Neural cell (in vitro differentiated cells): ENCODE data around the gene UNC5B. TPM values are rescaled to one million over a fixed set of nuclear protein-coding genes. Genes with fewer than 3 reads are reported as not detected.
"Not testable (repeated sequence)": the region's sequence is repeated elsewhere in the genome, so short reads cannot be mapped to it uniquely, and the experiment has no call there.

ENCODE experiments used
- H2AFZ ChIP-seq: fragments of 200-600, 300-800 bp; sonication (generic), shearing (Covaris generic); 2 replicates; pipeline ENCODE4 v1.6.0; 2014; ENCODE audit warnings: low read depth, mild to moderate bottlenecking, antibody characterized with exemption, low read length, moderate library complexity
- H3F3A ChIP-seq: fragments of 200-600 bp; shearing (Covaris generic); 2 replicates; pipeline ENCODE4 v1.6.1; 2016; ENCODE audit warnings: mild to moderate bottlenecking, moderate library complexity, mixed read lengths, antibody characterized with exemption, low read length; ENCODE audit not compliant: insufficient read depth, poor library complexity, severe bottlenecking
- H3K27ac ChIP-seq: fragments of 200-600, 300-800 bp; sonication (generic), shearing (Covaris generic); 2 replicates; pipeline ENCODE4 v1.5.1; 2014; ENCODE audit warnings: mild to moderate bottlenecking, low read length, moderate library complexity
- H3K27me3 ChIP-seq: fragments of 300-800, 200-600 bp; sonication (generic), shearing (Covaris generic); 2 replicates; pipeline ENCODE4 v1.6.0; 2014; ENCODE audit warnings: mild to moderate bottlenecking, low read depth, low read length, moderate library complexity; ENCODE audit not compliant: insufficient read depth
- H3K36me3 ChIP-seq: fragments of 300-800, 200-600 bp; sonication (generic), shearing (Covaris generic); 2 replicates; pipeline ENCODE4 v1.5.1; 2014; ENCODE audit warnings: mild to moderate bottlenecking, antibody characterized with exemption, low read length, moderate library complexity; ENCODE audit not compliant: insufficient read depth
- H3K4me2 ChIP-seq: fragments of 300-800, 200-600 bp; sonication (generic), shearing (Covaris generic); 2 replicates; pipeline ENCODE4 v1.6.0; 2014; ENCODE audit warnings: mild to moderate bottlenecking, low read length
- H3K4me3 ChIP-seq: fragments of 300-800, 200-600 bp; sonication (generic), shearing (Covaris generic); 2 replicates; pipeline ENCODE4 v1.5.1; 2014; ENCODE audit warnings: mild to moderate bottlenecking, low read length, moderate library complexity
- H3K79me2 ChIP-seq: fragments of 200-600 bp; shearing (Covaris generic); replicated peaks from 2 replicates; pipeline ENCODE4 v1.6.0; 2014; ENCODE audit warnings: mild to moderate bottlenecking, low read length, moderate library complexity; ENCODE audit not compliant: insufficient read depth
- H3K9ac ChIP-seq: fragments of 300-800, 200-600 bp; sonication (generic), shearing (Covaris generic); 2 replicates; pipeline ENCODE4 v1.6.1; 2016; ENCODE audit warnings: mild to moderate bottlenecking, low read length, mixed read lengths
- H3K9me2 ChIP-seq: fragments of 200-600 bp; shearing (Covaris generic); 2 replicates; pipeline ENCODE4 v1.6.1; 2016; ENCODE audit warnings: mild to moderate bottlenecking, low read length, mixed read lengths; ENCODE audit not compliant: insufficient read depth
- H3K9me3 ChIP-seq: fragments of 200-600, 300-800 bp; sonication (generic), shearing (Covaris generic); 2 replicates; pipeline ENCODE4 v1.6.1; 2016; ENCODE audit warnings: mild to moderate bottlenecking, mixed run types, low read length, moderate library complexity, mixed read lengths
- H4K20me1 ChIP-seq: fragments of 200-600 bp; shearing (Covaris generic); 2 replicates; pipeline ENCODE4 v1.6.1; 2016; ENCODE audit warnings: mild to moderate bottlenecking, mixed run types; ENCODE audit not compliant: insufficient read depth
- CTCF ChIP-seq: fragments of 450-650 bp; IDR thresholded peaks from 2 replicates; pipeline ENCODE4 v1.5.1; 2014; ENCODE audit warnings: antibody characterized with exemption, mild to moderate bottlenecking, moderate library complexity; ENCODE audit not compliant: poor library complexity, severe bottlenecking
- EP300 ChIP-seq: fragments of 450-650 bp; conservative IDR thresholded peaks from 2 replicates; pipeline ENCODE4 v1.6.1; 2014; ENCODE audit warnings: antibody characterized with exemption, mild to moderate bottlenecking, moderate library complexity; ENCODE audit not compliant: poor library complexity, severe bottlenecking
- EZH2 ChIP-seq: fragments of 200-600, 300-800 bp; shearing (Covaris generic), sonication (generic); IDR thresholded peaks from 2 replicates; pipeline ENCODE4 v1.6.1; 2014; ENCODE audit warnings: antibody characterized with exemption, low read length, borderline replicate concordance, mild to moderate bottlenecking; ENCODE audit not compliant: insufficient read depth, poor library complexity, severe bottlenecking
- MXI1 ChIP-seq: fragments of 450-650 bp; conservative IDR thresholded peaks from 2 replicates; pipeline ENCODE4 v1.6.1; 2014; ENCODE audit warnings: antibody characterized with exemption, mild to moderate bottlenecking; ENCODE audit not compliant: poor library complexity, severe bottlenecking
- POLR2AphosphoS5 ChIP-seq: IDR thresholded peaks from 2 replicates; pipeline ENCODE4 v1.6.1; 2012
- RAD21 ChIP-seq: fragments of 450-650 bp; conservative IDR thresholded peaks from 2 replicates; pipeline ENCODE4 v1.6.1; 2014; ENCODE audit warnings: antibody characterized with exemption, mild to moderate bottlenecking, moderate library complexity
- REST ChIP-seq: IDR thresholded peaks from 2 replicates; pipeline ENCODE4 v1.6.1; 2012; ENCODE audit warnings: borderline replicate concordance
- SMC3 ChIP-seq: fragments of 450-650 bp; conservative IDR thresholded peaks from 2 replicates; pipeline ENCODE4 v1.6.1; 2014; ENCODE audit warnings: antibody characterized with exemption, mild to moderate bottlenecking, moderate library complexity; ENCODE audit not compliant: poor library complexity
- TAF1 ChIP-seq: IDR thresholded peaks from 2 replicates; pipeline ENCODE4 v1.6.1; 2012; ENCODE audit warnings: low read depth
- polyA plus RNA-seq: library from polyadenylated mRNA; depleted of rRNA; stranded (reverse); fragments of >200 nt; gene quantifications from 2 replicates; pipeline ENCODE4 v1.2.3, GENCODE V29; 2014

UNC5B gene
- polyA plus RNA-seq, 1 donor from 2014 or later, result 2.0 TPM

GRCh38 chr10:71296086-71296485 lies 83.7 kb downstream of the UNC5B start:
- Histone ChIP-seq H3K4me3 (no peak overlapping the region), H3K79me2 (no peaks in the 10 kb centered on the region), H3K27ac (no peak overlapping the region), H2AFZ (no peak overlapping the region), H3K4me2 (no peak overlapping the region), H3K9ac (no peak overlapping the region), H3K9me2 (no peaks in the 10 kb centered on the region), H3K9me3 (no peaks in the 10 kb centered on the region), H3K36me3 (no peaks in the 10 kb centered on the region), H3K27me3 (no peaks in the 10 kb centered on the region), H3F3A (no peaks in the 10 kb centered on the region), H4K20me1 (no peaks in the 10 kb centered on the region)
- no peak for TF ChIP-seq CTCF
- TF ChIP-seq EZH2, result no peak
- no peak for TF ChIP-seq SMC3
- no peak for TF ChIP-seq RAD21
- TF ChIP-seq EP300, result no peak
- no peak for TF ChIP-seq TAF1
- TF ChIP-seq POLR2AphosphoS5, result no peak
- no peak for TF ChIP-seq MXI1
- no peak for TF ChIP-seq REST

- not testable (repeated sequence) for H3K9me3 ChIP-seq, H4K20me1 ChIP-seq, H3K79me2 ChIP-seq, H3K4me2 ChIP-seq, H3K27me3 ChIP-seq, H2AFZ ChIP-seq, H3F3A ChIP-seq, H3K9me2 ChIP-seq, H3K36me3 ChIP-seq, H3K9ac ChIP-seq, H3K4me3 ChIP-seq, H3K27ac ChIP-seq
These were observed 84.4 kb downstream of the UNC5B start for GRCh38 chr10:71296811-71297210.

- no peaks in the 10 kb centered on the region for H4K20me1 ChIP-seq
- H3K79me2 ChIP-seq, result no peaks in the 10 kb centered on the region
- no peaks in the 10 kb centered on the region for H3K9me3 ChIP-seq
- H3K27me3 ChIP-seq, result no peaks in the 10 kb centered on the region
- H3K4me2 ChIP-seq, result no peak overlapping the region
- H3K36me3 ChIP-seq, result no peaks in the 10 kb centered on the region
- no peak overlapping the region for H3K9ac ChIP-seq
- H3F3A ChIP-seq, result no peaks in the 10 kb centered on the region
- no peak overlapping the region for H3K27ac ChIP-seq
- H3K9me2 ChIP-seq, result no peaks in the 10 kb centered on the region
- no peak for TF ChIP-seq RAD21
- TF ChIP-seq MXI1, result no peak
- TF ChIP-seq TAF1, result no peak
- TF ChIP-seq REST, result no peak
- TF ChIP-seq EP300, result no peak
- TF ChIP-seq CTCF, result no peak
- TF ChIP-seq SMC3, result no peak
- H3K4me3 ChIP-seq, result no peak overlapping the region
- no peak overlapping the region for H2AFZ ChIP-seq
These were observed 85.0 kb downstream of the UNC5B start for GRCh38 chr10:71297343-71297742.
